AG09319 (cell line): ENCODE measurements around the gene SLC13A5.

Experiments used
- DNase-seq: peaks from one replicate; pipeline ENCODE4 v3.0.0-alpha.2; 2010; ENCODE audit warnings: low read depth; ENCODE audit errors: extremely low read depth
- TF ChIP-seq, protein P1 (sequence below): IDR thresholded peaks from 2 replicates; pipeline ENCODE4 v1.5.1; 2011; ENCODE audit warnings: low read depth, mild to moderate bottlenecking, inconsistent platforms, low read length, moderate library complexity

SLC13A5 gene

DNA sequence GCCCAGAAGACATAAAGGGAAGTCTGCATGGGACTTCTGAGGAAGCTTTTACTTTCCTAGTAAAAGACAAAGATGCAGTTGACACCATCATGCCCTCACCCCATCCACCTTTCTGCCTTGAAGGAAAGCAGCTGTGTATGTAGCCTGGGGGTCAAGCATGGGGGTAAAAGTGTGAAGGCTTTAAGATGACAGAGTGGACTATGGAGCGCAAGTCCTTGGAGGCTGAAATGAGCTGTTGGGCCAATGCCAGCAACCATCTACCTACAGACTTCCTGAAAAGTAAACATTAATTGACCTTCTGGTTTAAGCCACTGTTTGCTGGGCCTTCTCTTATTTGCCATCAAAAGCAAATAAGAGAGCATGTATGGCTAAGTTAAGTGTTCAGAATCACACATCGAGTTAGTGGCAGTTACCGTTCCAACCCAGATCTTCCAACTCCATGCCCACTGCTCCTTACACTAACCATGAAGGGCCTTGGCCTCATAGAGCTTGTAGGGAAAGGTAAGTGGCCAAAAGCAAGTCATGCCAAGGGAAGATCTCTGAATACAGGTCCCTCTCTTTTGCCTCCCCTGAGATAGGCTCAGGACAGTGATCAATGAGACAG is 30.0 kb downstream of the SLC13A5 start:
- TF ChIP-seq, protein P1, sequence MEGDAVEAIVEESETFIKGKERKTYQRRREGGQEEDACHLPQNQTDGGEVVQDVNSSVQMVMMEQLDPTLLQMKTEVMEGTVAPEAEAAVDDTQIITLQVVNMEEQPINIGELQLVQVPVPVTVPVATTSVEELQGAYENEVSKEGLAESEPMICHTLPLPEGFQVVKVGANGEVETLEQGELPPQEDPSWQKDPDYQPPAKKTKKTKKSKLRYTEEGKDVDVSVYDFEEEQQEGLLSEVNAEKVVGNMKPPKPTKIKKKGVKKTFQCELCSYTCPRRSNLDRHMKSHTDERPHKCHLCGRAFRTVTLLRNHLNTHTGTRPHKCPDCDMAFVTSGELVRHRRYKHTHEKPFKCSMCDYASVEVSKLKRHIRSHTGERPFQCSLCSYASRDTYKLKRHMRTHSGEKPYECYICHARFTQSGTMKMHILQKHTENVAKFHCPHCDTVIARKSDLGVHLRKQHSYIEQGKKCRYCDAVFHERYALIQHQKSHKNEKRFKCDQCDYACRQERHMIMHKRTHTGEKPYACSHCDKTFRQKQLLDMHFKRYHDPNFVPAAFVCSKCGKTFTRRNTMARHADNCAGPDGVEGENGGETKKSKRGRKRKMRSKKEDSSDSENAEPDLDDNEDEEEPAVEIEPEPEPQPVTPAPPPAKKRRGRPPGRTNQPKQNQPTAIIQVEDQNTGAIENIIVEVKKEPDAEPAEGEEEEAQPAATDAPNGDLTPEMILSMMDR = no peak
- DNase-seq = no peak

DNA sequence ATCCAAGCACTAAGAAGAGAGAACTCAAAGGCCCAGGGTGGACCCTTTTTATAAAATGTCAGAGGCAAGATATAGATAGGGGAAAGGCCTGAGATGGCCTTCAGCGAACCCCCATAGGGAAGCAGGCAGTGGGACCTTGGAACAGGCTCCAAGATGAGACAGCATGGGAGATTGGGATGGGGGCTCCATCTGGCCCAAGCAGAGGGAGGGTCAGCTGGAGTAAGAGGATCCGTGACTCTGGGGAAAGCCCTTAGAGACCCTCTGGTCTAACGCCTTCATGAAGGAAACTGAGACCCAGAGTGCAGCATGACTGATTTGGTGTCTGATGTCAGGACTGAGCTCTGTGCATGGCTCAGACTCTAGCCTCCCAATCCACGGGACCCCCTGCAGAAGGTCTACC is 30.8 kb downstream of the SLC13A5 start:
- TF ChIP-seq, protein P1 = no peak
- DNase-seq = no peak

DNA sequence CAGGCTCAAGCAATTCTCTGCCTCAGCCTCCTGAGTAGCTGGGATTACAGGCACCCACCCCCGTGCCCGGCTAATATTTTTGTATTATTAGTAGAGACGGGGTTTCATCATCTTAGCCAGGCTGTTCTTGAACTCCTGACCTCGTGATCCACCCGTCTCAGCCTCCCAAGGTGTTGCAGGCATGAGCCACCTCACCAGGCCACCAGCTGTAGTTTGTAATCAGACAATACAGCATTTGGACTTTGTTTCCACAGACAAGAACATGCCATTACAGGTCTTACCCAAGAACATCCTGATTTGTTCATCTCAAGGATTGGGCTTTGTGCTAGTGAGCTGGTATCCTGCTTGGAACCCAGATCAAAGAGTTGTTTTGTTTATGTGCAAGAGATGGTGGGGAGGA is 31.5 kb downstream of the SLC13A5 start:
- DNase-seq = no peak
- TF ChIP-seq, protein P1 = no peak

DNA sequence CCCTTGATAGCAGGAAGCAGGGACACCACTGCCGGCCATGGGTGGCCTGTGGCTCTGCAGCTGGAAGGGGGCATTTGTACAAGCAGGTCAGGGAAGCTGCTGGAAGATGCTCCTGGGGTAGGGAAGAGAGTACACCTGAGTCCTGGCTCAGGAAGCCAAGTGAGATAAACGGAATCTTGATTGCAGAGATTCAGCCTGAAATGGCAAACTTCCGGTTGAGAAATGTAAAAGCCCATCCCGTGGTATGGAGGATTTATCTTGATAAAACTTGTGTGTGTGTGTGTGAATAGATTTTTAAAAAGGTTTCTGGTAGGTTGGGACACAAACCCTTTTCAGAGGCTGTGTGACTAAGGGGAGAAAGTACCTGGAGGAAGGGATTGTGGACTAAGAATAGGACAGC is 32.0 kb downstream of the SLC13A5 start:
- TF ChIP-seq, protein P1 = no peak
- DNase-seq = no peak

DNA sequence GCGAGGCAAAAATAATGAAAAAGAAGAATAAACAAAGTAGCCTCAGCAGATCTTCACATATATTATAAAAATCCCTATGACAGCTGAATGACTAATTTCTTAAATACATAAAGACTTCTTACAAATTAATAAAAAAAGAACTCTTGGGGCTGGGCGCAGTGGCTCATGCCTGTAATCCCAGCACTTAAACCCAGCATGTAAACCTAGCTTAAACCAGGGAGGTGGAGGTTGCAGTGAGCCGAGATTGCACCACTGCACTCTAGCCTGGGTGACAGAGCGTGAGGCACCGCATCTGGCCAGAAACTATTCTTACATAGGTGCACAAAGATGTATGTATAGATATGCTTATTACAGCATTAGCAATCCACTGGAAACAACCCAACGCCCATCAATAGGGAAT is 33.9 kb downstream of the SLC13A5 start:
- TF ChIP-seq, protein P1 = no peak
- DNase-seq = no peak

DNA sequence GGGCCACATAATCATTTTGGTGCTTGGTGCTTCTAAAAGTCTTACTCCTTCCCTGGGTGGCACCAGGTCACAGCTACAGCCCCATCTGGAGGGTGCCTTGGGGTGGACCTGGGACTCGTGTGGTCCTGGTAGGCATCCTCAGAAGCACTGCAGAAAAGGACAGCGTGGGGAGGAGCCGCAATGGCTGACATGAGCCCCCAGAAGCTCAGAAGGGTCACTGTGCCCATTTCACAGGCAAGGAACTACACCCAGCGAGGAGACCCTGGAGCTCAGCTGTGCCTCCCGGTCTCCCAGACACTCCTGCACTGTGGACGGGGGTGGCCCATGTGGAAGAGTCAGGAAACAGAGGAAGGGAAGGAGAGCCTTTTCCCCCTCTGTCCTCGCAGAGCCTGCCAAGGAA is 35.2 kb downstream of the SLC13A5 start:
- no peak for DNase-seq
- TF ChIP-seq, protein P1 = no peak

DNA sequence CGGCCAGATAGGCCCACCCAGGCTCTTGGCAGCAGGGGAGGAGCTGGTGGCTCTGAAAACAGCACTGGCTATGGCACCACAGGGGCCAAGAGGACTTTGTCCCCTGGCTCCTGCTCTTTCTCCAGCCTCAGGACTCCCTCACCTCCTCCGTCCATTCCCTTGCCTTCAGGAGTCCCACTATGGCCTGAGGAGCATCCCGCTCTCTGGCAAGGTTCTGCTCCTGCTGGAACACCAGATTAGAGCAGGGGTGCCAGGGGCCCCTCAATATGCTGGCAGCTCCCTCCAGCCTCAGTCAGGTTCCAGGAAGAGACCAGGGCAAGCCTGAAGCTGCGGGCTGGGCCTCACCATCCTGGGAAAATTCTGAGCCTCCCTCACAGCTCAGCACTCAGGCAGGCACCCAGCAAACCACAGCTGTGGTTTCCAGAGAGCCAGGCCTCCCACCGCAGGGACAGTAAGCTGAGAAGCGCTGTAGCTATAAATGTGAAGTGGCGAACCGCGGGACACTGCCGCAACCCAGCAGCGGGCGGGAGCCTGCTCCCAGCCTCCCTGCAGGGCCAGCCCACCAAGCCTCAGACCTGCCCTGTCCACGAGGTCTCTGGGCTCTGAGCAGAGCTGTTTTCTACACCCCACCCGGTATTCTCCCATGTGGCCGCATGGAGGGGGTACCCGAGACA is 35.9 kb downstream of the SLC13A5 start:
- TF ChIP-seq, protein P1 = no peak
- DNase-seq = no peak
